Trophoblast cell (in vitro differentiated cells and primary cell): ENCODE results near the gene INTS3.
"Not testable (repeated sequence)": the region's sequence is repeated elsewhere in the genome, so short reads cannot be mapped to it uniquely, and the experiment has no call there.

Experiments used
- DNase-seq, 2 donors: peaks; one replicate each; pipeline ENCODE4 v3.0.0-alpha.2; 2016
- H2AFZ ChIP-seq: 2 replicates; pipeline ENCODE4 v1.6.1; 2013; ENCODE audit warnings: low read length, moderate library complexity, mild to moderate bottlenecking; ENCODE audit not compliant: insufficient read depth, poor library complexity
- H2AK5ac ChIP-seq: 2 replicates; pipeline ENCODE4 v1.6.1; 2013; ENCODE audit warnings: mild to moderate bottlenecking, low read length
- H2BK120ac ChIP-seq: 2 replicates; pipeline ENCODE4 v1.6.1; 2013; ENCODE audit warnings: low read length, mild to moderate bottlenecking, moderate library complexity; ENCODE audit not compliant: insufficient read depth, poor library complexity
- H2BK12ac ChIP-seq: 2 replicates; pipeline ENCODE4 v1.6.1; 2013; ENCODE audit warnings: mild to moderate bottlenecking, low read length, moderate library complexity
- H2BK5ac ChIP-seq: 2 replicates; pipeline ENCODE4 v1.6.1; 2013; ENCODE audit warnings: low read length, low read depth, moderate library complexity, mild to moderate bottlenecking; ENCODE audit not compliant: poor library complexity
- H3K14ac ChIP-seq: 2 replicates; pipeline ENCODE4 v1.6.1; 2013; ENCODE audit warnings: mild to moderate bottlenecking, low read length
- H3K18ac ChIP-seq: 2 replicates; pipeline ENCODE4 v1.6.1; 2013; ENCODE audit warnings: mild to moderate bottlenecking, low read length
- H3K23ac ChIP-seq: 2 replicates; pipeline ENCODE4 v1.6.1; 2013; ENCODE audit warnings: low read length
- H3K27ac ChIP-seq: 2 replicates; pipeline ENCODE4 v1.5.1; 2013; ENCODE audit warnings: low read depth, mild to moderate bottlenecking, inconsistent platforms, low read length, moderate library complexity
- H3K27me3 ChIP-seq: 2 replicates; pipeline ENCODE4 v1.6.1; 2013; ENCODE audit warnings: inconsistent platforms, mild to moderate bottlenecking, low read length, moderate library complexity; ENCODE audit not compliant: insufficient read depth
- H3K36me3 ChIP-seq, 2 experiments: 1 replicate in 1 of 2; 2 replicates in 1 of 2; pipeline ENCODE4 v1.6.1; 2013; ENCODE audit warnings: low read length in 2 of 2, mild to moderate bottlenecking in 2 of 2, moderate library complexity in 1 of 2; ENCODE audit not compliant: insufficient read depth in 2 of 2, control insufficient read depth in 1 of 2
- H3K4ac ChIP-seq: 2 replicates; pipeline ENCODE4 v1.6.1; 2013; ENCODE audit warnings: low read depth, mild to moderate bottlenecking, low read length, moderate library complexity
- H3K4me1 ChIP-seq, 2 experiments: 1 replicate in 1 of 2; 2 replicates in 1 of 2; pipeline ENCODE4 v1.6.1; 2013; ENCODE audit warnings: low read length in 2 of 2, mild to moderate bottlenecking in 2 of 2, moderate library complexity in 1 of 2; ENCODE audit not compliant: insufficient read depth in 2 of 2, control insufficient read depth in 1 of 2
- H3K4me2 ChIP-seq: 2 replicates; pipeline ENCODE4 v1.6.1; 2013; ENCODE audit warnings: inconsistent platforms, mild to moderate bottlenecking, low read length, moderate library complexity
- H3K4me3 ChIP-seq: 2 replicates; pipeline ENCODE4 v1.5.1; 2013; ENCODE audit warnings: mild to moderate bottlenecking, low read depth, low read length, inconsistent platforms
- H3K79me1 ChIP-seq: one replicate; pipeline ENCODE4 v1.6.1; 2013; ENCODE audit warnings: low read length
- H3K79me2 ChIP-seq: 2 replicates; pipeline ENCODE4 v1.6.1; 2013; ENCODE audit warnings: low read length, mild to moderate bottlenecking; ENCODE audit not compliant: control insufficient read depth, insufficient read depth, poor library complexity
- H3K9ac ChIP-seq: 2 replicates; pipeline ENCODE4 v1.6.1; 2013; ENCODE audit warnings: mild to moderate bottlenecking, low read length
- H3K9me3 ChIP-seq: 2 replicates; pipeline ENCODE4 v1.6.1; 2013; ENCODE audit warnings: low read depth, mild to moderate bottlenecking, control low read depth, inconsistent platforms, low read length; ENCODE audit not compliant: insufficient read depth
- H4K12ac ChIP-seq: 2 replicates; pipeline ENCODE4 v1.6.1; 2013; ENCODE audit warnings: low read depth, mild to moderate bottlenecking, low read length, moderate library complexity
- H4K8ac ChIP-seq: 2 replicates; pipeline ENCODE4 v1.6.1; 2013; ENCODE audit warnings: low read depth, mild to moderate bottlenecking, low read length, moderate library complexity
- H4K91ac ChIP-seq: one replicate; pipeline ENCODE4 v1.6.1; 2013; ENCODE audit warnings: low read depth, mild to moderate bottlenecking, low read length, moderate library complexity
- WGBS: extraction: QIAGEN DNeasy Blood & Tissue Kit; methylation state at CpG from one replicate; pipeline ENCODE4 v1.1.7; 2013; ENCODE audit warnings: missing lambda C conversion rate; ENCODE audit not compliant: insufficient read length, insufficient coverage; ENCODE audit errors: extremely low coverage; 5-methylcytosine and 5-hydroxymethylcytosine counted together

The INTS3 gene

GRCh38 chr1:153763365-153764225 lies 35.7 kb downstream of the INTS3 start:
- no peak overlapping the region for H3K23ac ChIP-seq
- H3K4me2 ChIP-seq = no peak overlapping the region
- no peak overlapping the region for H2BK12ac ChIP-seq
- no peak overlapping the region for H2AFZ ChIP-seq
- no peak overlapping the region for H3K27ac ChIP-seq
- no peak overlapping the region for H4K12ac ChIP-seq
- no peak for DNase-seq
- no peak overlapping the region for H4K91ac ChIP-seq
- H2BK120ac ChIP-seq = no peak overlapping the region
- H4K8ac ChIP-seq = no peak overlapping the region
- H3K4me1 ChIP-seq = no peaks in the 10 kb centered on the region
- no peak overlapping the region for H2BK5ac ChIP-seq
- H3K14ac ChIP-seq = no peak overlapping the region
- H3K79me1 ChIP-seq = no peaks in the 10 kb centered on the region
- H3K79me2 ChIP-seq = no peaks in the 10 kb centered on the region
- H3K9ac ChIP-seq = no peak overlapping the region
- WGBS = no CpG with 5 or more reads among the region's 7 CpGs
- H3K4me3 ChIP-seq = no peak overlapping the region
- H3K27me3 ChIP-seq = no peaks in the 10 kb centered on the region
- no peak overlapping the region for H3K18ac ChIP-seq
- H3K4ac ChIP-seq = no peak overlapping the region
- no peaks in the 10 kb centered on the region for H3K9me3 ChIP-seq
- no peak overlapping the region for H2AK5ac ChIP-seq
- H3K36me3 ChIP-seq = peaks cover 57 to 79% of the 10 kb centered on the region in 2 experiments

- Histone ChIP-seq H3K79me2 (no peaks in the 10 kb centered on the region), H3K36me3 (peaks cover 57 to 79% of the 10 kb centered on the region in 2 experiments), H3K9ac (no peak overlapping the region), H3K14ac (no peak overlapping the region), H3K27me3 (no peaks in the 10 kb centered on the region), H3K4me1 (no peaks in the 10 kb centered on the region), H3K18ac (no peak overlapping the region), H4K12ac (no peak overlapping the region), H3K4ac (no peak overlapping the region), H2BK5ac (no peak overlapping the region), H4K91ac (no peak overlapping the region), H3K4me2 (no peak overlapping the region), H2BK12ac (no peak overlapping the region), H4K8ac (no peak overlapping the region), H3K23ac (no peak overlapping the region), H3K27ac (no peak overlapping the region), H2AK5ac (no peak overlapping the region), H2AFZ (no peak overlapping the region), H3K79me1 (no peaks in the 10 kb centered on the region), H3K4me3 (no peak overlapping the region), H2BK120ac (no peak overlapping the region), H3K9me3 (no peaks in the 10 kb centered on the region)
- DNase-seq = no peak
- no CpG with 5 or more reads among the region's 5 CpGs for WGBS
These were observed 36.5 kb downstream of the INTS3 start for GRCh38 chr1:153764310-153764709.

- H3K4me1 ChIP-seq, H3K4ac ChIP-seq, H3K23ac ChIP-seq: not testable (repeated sequence)
These were observed 38.8 kb downstream of the INTS3 start for GRCh38 chr1:153766663-153767062.

GRCh38 chr1:153767519-153767918 lies 39.7 kb downstream of the INTS3 start:
- H3K4me1 ChIP-seq = no peaks in the 10 kb centered on the region
- H2AFZ ChIP-seq = no peak overlapping the region
- WGBS = no CpG with 5 or more reads among the region's 11 CpGs
- no peak overlapping the region for H3K23ac ChIP-seq
- H3K4ac ChIP-seq = no peak overlapping the region
- H3K79me1 ChIP-seq = no peaks in the 10 kb centered on the region
- H4K12ac ChIP-seq = no peak overlapping the region
- no peak overlapping the region for H3K14ac ChIP-seq
- H3K9ac ChIP-seq = no peak overlapping the region
- no peak overlapping the region for H2BK120ac ChIP-seq
- H3K18ac ChIP-seq = no peak overlapping the region
- no peak overlapping the region for H2BK5ac ChIP-seq
- DNase-seq = no peak
- no peaks in the 10 kb centered on the region for H3K9me3 ChIP-seq
- no peak overlapping the region for H2BK12ac ChIP-seq
- no peak overlapping the region for H4K8ac ChIP-seq
- H3K27me3 ChIP-seq = no peaks in the 10 kb centered on the region
- H3K4me2 ChIP-seq = no peak overlapping the region
- H3K4me3 ChIP-seq = no peak overlapping the region
- H3K79me2 ChIP-seq = no peaks in the 10 kb centered on the region
- H4K91ac ChIP-seq = no peak overlapping the region
- no peak overlapping the region for H2AK5ac ChIP-seq
- no peak overlapping the region for H3K27ac ChIP-seq
- H3K36me3 ChIP-seq = peaks cover 67 to 84% of the 10 kb centered on the region in 2 experiments

More at GRCh38 chr1:153766663-153767062, 38.8 kb downstream of the INTS3 start:
- WGBS = no CpG with 5 or more reads among the region's 10 CpGs
- not testable (repeated sequence) for H3K4me3 ChIP-seq, H3K14ac ChIP-seq, H2BK120ac ChIP-seq, H3K27me3 ChIP-seq, H3K27ac ChIP-seq, H2AK5ac ChIP-seq, H2BK5ac ChIP-seq, H2BK12ac ChIP-seq, DNase-seq, H3K9me3 ChIP-seq, H3K79me2 ChIP-seq, H3K4me2 ChIP-seq, H4K91ac ChIP-seq, H3K9ac ChIP-seq, H4K8ac ChIP-seq, H4K12ac ChIP-seq, H3K18ac ChIP-seq, H3K79me1 ChIP-seq, H2AFZ ChIP-seq
- H3K36me3 ChIP-seq = peaks cover 62 to 82% of the 10 kb centered on the region in 2 experiments
